Mesenchymal stem cell (in vitro differentiated cells and primary cell): Measurements from ENCODE around the gene ZGPAT.

Experiments used
- DNase-seq: peaks from one replicate; pipeline ENCODE4 v3.0.0-alpha.2; 2013
- H2AFZ ChIP-seq: one replicate; pipeline ENCODE4 v1.6.1; 2013; ENCODE audit warnings: low read depth, mild to moderate bottlenecking, control low read depth, inconsistent platforms, low read length, moderate library complexity
- H2AK5ac ChIP-seq: 2 replicates; pipeline ENCODE4 v1.6.1; 2013; ENCODE audit warnings: low read length, moderate library complexity, mild to moderate bottlenecking, inconsistent platforms; ENCODE audit not compliant: severe bottlenecking
- H2BK120ac ChIP-seq: one replicate; pipeline ENCODE4 v1.6.1; 2013; ENCODE audit warnings: low read depth, mild to moderate bottlenecking, inconsistent platforms, low read length, moderate library complexity
- H2BK12ac ChIP-seq, 2 experiments: one replicate each; pipeline ENCODE4 v1.6.1; 2013; ENCODE audit warnings: inconsistent platforms in 2 of 2, low read length in 2 of 2, mild to moderate bottlenecking in 2 of 2, moderate library complexity in 2 of 2, control low read depth in 1 of 2
- H2BK15ac ChIP-seq: one replicate; pipeline ENCODE4 v1.6.1; 2013; ENCODE audit warnings: mild to moderate bottlenecking, low read depth, inconsistent platforms; ENCODE audit not compliant: poor library complexity, severe bottlenecking
- H2BK5ac ChIP-seq: 2 replicates; pipeline ENCODE4 v1.6.1; 2013; ENCODE audit warnings: low read depth, mild to moderate bottlenecking, low read length, control low read depth, inconsistent platforms; ENCODE audit not compliant: poor library complexity, severe bottlenecking
- H3K14ac ChIP-seq, 2 experiments: one replicate each; pipeline ENCODE4 v1.6.1; 2013; ENCODE audit warnings: inconsistent platforms in 2 of 2, low read length in 2 of 2, control low read depth in 1 of 2, mild to moderate bottlenecking in 1 of 2, moderate library complexity in 1 of 2
- H3K18ac ChIP-seq, 2 experiments: one replicate each; pipeline ENCODE4 v1.6.1; 2013; ENCODE audit warnings: inconsistent platforms in 2 of 2, low read length in 2 of 2, control low read depth in 1 of 2, low read depth in 1 of 2, mild to moderate bottlenecking in 1 of 2
- H3K23ac ChIP-seq, 2 experiments: one replicate each; pipeline ENCODE4 v1.6.1; 2013; ENCODE audit warnings: inconsistent platforms in 2 of 2, low read length in 2 of 2, mild to moderate bottlenecking in 2 of 2, moderate library complexity in 2 of 2, control low read depth in 1 of 2
- H3K27ac ChIP-seq: 2 replicates; pipeline ENCODE4 v1.5.1; 2013; ENCODE audit warnings: mild to moderate bottlenecking, moderate library complexity, low read length, control low read depth, inconsistent platforms; ENCODE audit not compliant: poor library complexity, severe bottlenecking
- H3K27me3 ChIP-seq, 2 experiments: 2 replicates each; pipeline versions ENCODE4 v1.6.1 to v1.7.0; 2013; ENCODE audit warnings: low read length in 2 of 2, mild to moderate bottlenecking in 2 of 2, moderate library complexity in 2 of 2, control low read depth in 1 of 2, inconsistent platforms in 1 of 2; ENCODE audit not compliant: control insufficient read depth in 1 of 2, insufficient read depth in 1 of 2
- H3K36me3 ChIP-seq, 2 experiments: 2 replicates each; pipeline versions ENCODE4 v1.6.1 to v1.7.0; 2013; ENCODE audit warnings: low read length in 2 of 2, control low read depth in 1 of 2, inconsistent platforms in 1 of 2, low read depth in 1 of 2, mild to moderate bottlenecking in 1 of 2; ENCODE audit not compliant: insufficient read depth in 2 of 2, control insufficient read depth in 1 of 2
- H3K4ac ChIP-seq, 2 experiments: one replicate each; pipeline ENCODE4 v1.6.1; 2013; ENCODE audit warnings: inconsistent platforms in 2 of 2, low read length in 2 of 2, mild to moderate bottlenecking in 2 of 2, moderate library complexity in 2 of 2, control low read depth in 1 of 2, low read depth in 1 of 2
- H3K4me1 ChIP-seq: 2 replicates; pipeline ENCODE4 v1.6.1; 2013; ENCODE audit warnings: low read depth, low read length, control low read depth; ENCODE audit not compliant: control insufficient read depth, insufficient read depth
- H3K4me2 ChIP-seq: 2 replicates; pipeline ENCODE4 v1.6.1; 2013; ENCODE audit warnings: low read length, mild to moderate bottlenecking, inconsistent platforms; ENCODE audit not compliant: poor library complexity, severe bottlenecking
- H3K4me3 ChIP-seq, 2 experiments: 2 replicates each; pipeline versions ENCODE4 v1.5.1 to v1.7.0; 2013; ENCODE audit warnings: low read length in 2 of 2, mild to moderate bottlenecking in 2 of 2, control low read depth in 1 of 2, low read depth in 1 of 2; ENCODE audit not compliant: insufficient read depth in 1 of 2
- H3K79me1 ChIP-seq: replicated peaks from 2 replicates; pipeline ENCODE4 v1.6.1; 2013; ENCODE audit warnings: mild to moderate bottlenecking, control low read depth, low read length, inconsistent platforms; ENCODE audit not compliant: poor library complexity, severe bottlenecking
- H3K9ac ChIP-seq: 2 replicates; pipeline ENCODE4 v1.7.0; 2013; ENCODE audit warnings: mild to moderate bottlenecking, low read length, moderate library complexity
- H3K9me3 ChIP-seq: 2 replicates; pipeline ENCODE4 v1.7.0; 2013; ENCODE audit warnings: mild to moderate bottlenecking, low read length; ENCODE audit not compliant: control insufficient read depth
- H4K8ac ChIP-seq: one replicate; pipeline ENCODE4 v1.6.1; 2013; ENCODE audit warnings: inconsistent platforms, mild to moderate bottlenecking, low read length, moderate library complexity
- H4K91ac ChIP-seq: one replicate; pipeline ENCODE4 v1.6.1; 2013; ENCODE audit warnings: mild to moderate bottlenecking, low read length, inconsistent platforms
- WGBS: methylation state at CpG from one replicate; pipeline ENCODE4 v1.1.7; 2013; ENCODE audit warnings: mixed read lengths; 5-methylcytosine and 5-hydroxymethylcytosine counted together

Gene ZGPAT

DNA sequence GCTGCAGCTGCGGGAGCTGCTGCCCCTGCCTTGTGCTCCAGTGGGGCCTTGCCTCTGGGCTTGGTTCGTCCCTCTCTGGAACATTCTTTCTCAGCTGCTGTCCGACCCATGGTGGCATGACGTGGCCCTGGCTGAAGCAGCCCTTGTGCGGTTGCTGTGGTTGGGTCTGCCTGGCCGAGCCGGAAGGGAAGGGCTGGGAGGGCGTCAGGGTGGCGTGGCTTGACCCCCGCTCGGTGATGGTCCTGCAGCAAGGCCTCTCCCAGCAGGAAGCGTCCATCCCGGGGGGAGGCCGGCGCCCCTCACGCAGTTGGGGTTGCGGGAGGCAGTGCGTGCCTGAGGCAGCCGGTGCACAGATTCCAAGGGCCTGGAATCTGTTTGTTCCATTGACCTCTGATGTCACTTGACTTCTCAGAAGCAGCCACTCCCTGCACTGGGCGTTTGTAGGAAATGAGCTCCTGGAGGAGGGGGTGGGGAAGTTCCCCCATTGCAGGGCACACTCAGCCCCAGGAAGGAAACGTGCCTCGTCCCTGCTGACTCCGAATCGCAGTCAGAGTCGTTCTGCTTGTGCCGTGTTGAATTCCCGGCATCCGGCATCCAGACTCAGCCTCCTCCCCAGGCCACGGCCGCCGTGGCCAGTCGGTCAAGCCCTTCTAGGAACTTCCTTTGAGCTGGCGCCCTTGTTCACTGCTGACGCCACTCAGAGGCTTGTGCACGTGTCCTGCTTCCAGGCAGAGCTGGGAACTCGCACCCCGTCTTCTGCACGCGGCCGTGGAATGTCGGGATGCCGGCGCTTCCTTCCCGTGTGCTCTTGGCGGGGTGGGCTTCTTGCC is 21.1 kb upstream of the ZGPAT start:
- Histone ChIP-seq H3K14ac (peak overlapping the region in 1 of 2 experiments; percentile 73), H3K27ac (peak overlapping the region; percentile 88), H4K91ac (peak overlapping the region; percentile 98), H2AK5ac (peak overlapping the region; percentile 84), H3K18ac (peak overlapping the region; percentile 91 to 93), H3K4me1 (peaks cover 52% of the 10 kb centered on the region), H3K9me3 (no peaks in the 10 kb centered on the region), H3K36me3 (peaks cover under 1 to 34% of the 10 kb centered on the region in 2 experiments), H2BK12ac (peak overlapping the region; percentile 96), H3K27me3 (no peaks in the 10 kb centered on the region), H2BK5ac (peak overlapping the region; percentile 26), H3K79me1 (peaks cover 4% of the 10 kb centered on the region), H3K9ac (peak overlapping the region; percentile 76), H3K4me3 (no peak overlapping the region), H3K4ac (peak overlapping the region; percentile 69 to 87), H2BK15ac (peak overlapping the region; percentile 98), H2AFZ (peak overlapping the region; percentile 8), H3K4me2 (no peak overlapping the region), H2BK120ac (peak overlapping the region; percentile 83), H3K23ac (peak overlapping the region in 1 of 2 experiments; percentile 46), H4K8ac (peak overlapping the region; percentile 96)
- DNase-seq, result peak; percentile 96
- WGBS, result 36% methylated on average over 44 of the region's 45 CpGs

DNA sequence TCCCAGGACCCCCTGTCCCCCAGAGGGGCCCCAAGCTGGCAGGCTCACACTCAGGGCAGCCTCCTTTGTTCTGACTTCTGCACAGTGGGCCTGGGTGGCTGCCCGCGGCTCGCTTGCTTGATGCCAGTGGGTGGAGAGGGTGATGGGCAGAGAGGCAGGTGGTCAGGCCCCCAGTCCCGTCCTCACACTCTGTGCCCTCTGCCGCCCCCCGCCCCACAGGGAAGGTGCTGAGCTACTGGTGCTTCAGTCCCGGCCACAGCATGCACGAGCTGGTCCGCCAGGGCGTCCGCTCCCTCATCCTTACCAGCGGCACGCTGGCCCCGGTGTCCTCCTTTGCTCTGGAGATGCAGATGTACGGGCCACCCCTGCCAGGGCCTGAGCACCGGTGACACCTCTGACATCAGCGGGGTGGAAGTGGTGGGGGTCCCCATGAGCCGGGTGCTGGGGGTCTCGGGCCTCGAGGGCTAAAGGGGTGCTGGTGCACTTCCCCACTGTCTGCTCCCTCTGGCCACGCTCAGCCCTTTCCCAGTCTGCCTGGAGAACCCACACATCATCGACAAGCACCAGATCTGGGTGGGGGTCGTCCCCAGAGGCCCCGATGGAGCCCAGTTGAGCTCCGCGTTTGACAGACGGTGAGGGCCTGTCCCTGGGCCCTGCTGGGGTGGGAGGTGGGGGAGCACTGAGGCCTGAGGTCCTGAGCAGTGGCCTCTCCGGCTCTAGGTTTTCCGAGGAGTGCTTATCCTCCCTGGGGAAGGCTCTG is 20.2 kb upstream of the ZGPAT start:
- Histone ChIP-seq H3K4me1 (peaks cover 52% of the 10 kb centered on the region), H3K4ac (peak overlapping the region; percentile 69 to 87), H3K18ac (peak overlapping the region; percentile 91 to 93), H2AK5ac (peak overlapping the region; percentile 84), H3K79me1 (peaks cover 4% of the 10 kb centered on the region), H3K4me2 (no peak overlapping the region), H3K9me3 (no peaks in the 10 kb centered on the region), H2BK5ac (peak overlapping the region; percentile 26), H3K14ac (peak overlapping the region in 1 of 2 experiments; percentile 82), H2BK12ac (peak overlapping the region; percentile 44 to 96), H2AFZ (no peak overlapping the region), H3K36me3 (peaks cover 4 to 37% of the 10 kb centered on the region in 2 experiments), H3K4me3 (no peak overlapping the region), H4K8ac (peak overlapping the region; percentile 96), H3K27me3 (no peaks in the 10 kb centered on the region), H3K9ac (peak overlapping the region; percentile 76), H4K91ac (peak overlapping the region; percentile 98), H3K23ac (peak overlapping the region in 1 of 2 experiments; percentile 46), H2BK120ac (peak overlapping the region; percentile 83), H3K27ac (peak overlapping the region; percentile 88), H2BK15ac (peak overlapping the region; percentile 49)
- 99% methylated on average over 29 of the region's 29 CpGs for WGBS
- DNase-seq, result no peak

DNA sequence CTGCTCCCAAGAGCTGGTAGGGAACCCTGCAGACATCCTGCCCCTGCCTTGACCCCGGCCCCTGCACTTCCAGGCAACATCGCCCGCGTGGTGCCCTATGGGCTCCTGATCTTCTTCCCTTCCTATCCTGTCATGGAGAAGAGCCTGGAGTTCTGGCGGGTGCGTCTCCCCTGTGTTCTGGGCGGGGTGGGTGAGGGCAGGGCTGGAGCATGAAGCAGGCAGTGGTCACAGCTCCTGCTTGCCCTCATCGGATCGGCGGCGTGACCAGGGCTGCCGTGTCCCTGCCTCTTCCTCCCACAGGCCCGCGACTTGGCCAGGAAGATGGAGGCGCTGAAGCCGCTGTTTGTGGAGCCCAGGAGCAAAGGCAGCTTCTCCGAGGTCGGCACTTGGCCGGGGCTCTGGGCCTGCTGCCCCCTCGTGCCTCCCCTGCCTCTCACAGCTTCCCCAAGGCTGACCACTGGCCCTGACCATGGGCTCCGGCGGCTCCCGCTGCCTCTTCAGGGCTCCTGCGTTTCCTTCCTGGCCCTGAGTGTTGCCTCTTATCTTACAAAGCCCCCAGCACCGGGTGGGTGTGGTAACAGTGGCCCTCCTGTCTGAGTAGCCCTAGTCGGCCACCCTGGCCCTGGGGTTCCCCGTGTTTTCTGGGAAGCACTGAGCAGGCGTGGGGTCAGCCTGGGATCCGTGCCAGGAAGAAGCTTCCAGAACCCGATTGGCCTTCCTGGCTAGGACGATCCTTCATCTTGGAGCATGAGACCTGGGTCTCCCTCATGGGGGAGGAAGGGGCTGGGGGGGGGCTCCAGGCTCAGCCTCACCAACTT is 19.4 kb upstream of the ZGPAT start:
- H3K23ac ChIP-seq, result no peak overlapping the region
- H2BK15ac ChIP-seq, result peak overlapping the region; percentile 86
- H3K4ac ChIP-seq, result peak overlapping the region; percentile 58 to 65
- no peaks in the 10 kb centered on the region for H3K27me3 ChIP-seq
- H3K4me1 ChIP-seq, result peaks cover 45% of the 10 kb centered on the region
- H2AFZ ChIP-seq, result no peak overlapping the region
- WGBS, result 94% methylated on average over 31 of the region's 31 CpGs
- peak overlapping the region; percentile 83 for H2BK120ac ChIP-seq
- H4K91ac ChIP-seq, result peak overlapping the region; percentile 98
- H3K36me3 ChIP-seq, result peaks cover 4 to 40% of the 10 kb centered on the region in 2 experiments
- peak overlapping the region; percentile 55 for H2AK5ac ChIP-seq
- H4K8ac ChIP-seq, result peak overlapping the region; percentile 33
- no peak overlapping the region for H3K4me3 ChIP-seq
- peaks cover 4% of the 10 kb centered on the region for H3K79me1 ChIP-seq
- peak overlapping the region; percentile 44 to 96 for H2BK12ac ChIP-seq
- no peaks in the 10 kb centered on the region for H3K9me3 ChIP-seq
- H3K14ac ChIP-seq, result no peak overlapping the region
- no peak overlapping the region for H3K27ac ChIP-seq
- H3K18ac ChIP-seq, result peak overlapping the region; percentile 62 to 93
- no peak overlapping the region for H2BK5ac ChIP-seq
- H3K9ac ChIP-seq, result no peak overlapping the region
- DNase-seq, result no peak
- no peak overlapping the region for H3K4me2 ChIP-seq
